GM12891 (cell line): Measurements from ENCODE around the gene TRAF6.

Experiments
- POLR2A ChIP-seq: IDR thresholded peaks from 2 replicates; pipeline ENCODE4 v1.6.1; 2011; ENCODE audit warnings: low read depth, low read length, control low read depth
- POLR2AphosphoS5 ChIP-seq: IDR thresholded peaks from 2 replicates; pipeline ENCODE4 v1.6.1; 2011; ENCODE audit warnings: low read depth, low read length, control low read depth
- POU2F2 ChIP-seq: IDR thresholded peaks from 2 replicates; pipeline ENCODE4 v1.6.1; 2011; ENCODE audit warnings: low read depth, mild to moderate bottlenecking, control low read depth, low read length, moderate library complexity
- SPI1 ChIP-seq: IDR thresholded peaks from 2 replicates; pipeline ENCODE4 v1.6.1; 2011; ENCODE audit warnings: low read depth, low read length, control low read depth
- TAF1 ChIP-seq: IDR thresholded peaks from 2 replicates; pipeline ENCODE4 v1.6.1; 2011; ENCODE audit warnings: low read depth, low read length, control low read depth

DNA sequence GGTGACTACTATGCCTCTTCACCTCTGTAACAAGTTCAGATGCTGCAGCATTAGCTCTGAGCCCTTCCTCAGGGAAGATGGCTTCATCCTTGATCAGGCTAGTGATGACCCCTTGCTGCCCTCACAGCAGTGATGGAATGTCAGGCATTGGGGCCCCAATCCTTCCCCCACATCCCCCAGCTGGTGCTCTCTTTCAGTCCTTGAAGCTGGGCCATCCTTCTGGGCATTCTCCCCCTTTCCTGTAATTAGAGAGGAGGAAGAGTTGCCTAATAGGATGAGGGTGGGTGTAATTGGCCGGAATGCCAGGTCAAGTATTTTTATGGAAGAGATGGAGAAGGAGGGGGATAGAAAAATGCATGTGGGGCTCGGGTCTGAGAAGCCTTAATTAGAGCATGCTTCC lies 62.6 kb downstream of the TRAF6 start:
- TF ChIP-seq TAF1 (no peak), POLR2A (no peak), POU2F2 (no peak), POLR2AphosphoS5 (no peak), SPI1 (no peak)
